ENCODE data around the gene ELOVL3. TPM values are rescaled to one million over a fixed set of nuclear protein-coding genes. Genes with fewer than 3 reads are reported as not detected.

Gene ELOVL3
- total RNA-seq, 1 experiment from 2014 or later, result 1.2 TPM

DNA sequence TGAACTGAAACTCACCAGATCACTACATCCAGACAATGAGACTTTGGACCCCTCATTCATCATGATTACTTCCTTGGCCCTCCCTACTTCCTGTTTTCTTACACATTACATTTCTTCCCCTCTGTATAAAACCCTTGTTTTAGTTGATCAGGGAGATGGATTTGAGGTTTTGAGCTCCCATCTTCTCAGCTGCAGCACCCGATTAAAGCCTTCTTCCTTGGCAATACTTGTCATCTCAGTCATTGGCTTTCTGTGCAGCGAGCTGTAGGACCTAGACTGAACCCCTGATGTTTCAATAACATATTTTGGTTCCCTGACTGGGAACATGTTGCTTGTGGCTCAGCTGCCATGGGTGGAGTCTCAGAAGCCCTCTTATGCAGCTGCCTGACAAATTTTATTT lies 40.8 kb upstream of the ELOVL3 start:
- Histone ChIP-seq H3K4me3 (ENCODE audit: low read depth in 2 of 2, low read length in 2 of 2) (no peak overlapping the region), H3K27me3 (ENCODE audit: control insufficient read depth, insufficient read depth, low read length) (no peaks in the 10 kb centered on the region), H3K4me1 (ENCODE audit: control insufficient read depth, insufficient read depth, low read length) (no peaks in the 10 kb centered on the region), H3K27ac (ENCODE audit: low read length) (no peak overlapping the region), H3K36me3 (ENCODE audit: control insufficient read depth, insufficient read depth, low read length) (no peaks in the 10 kb centered on the region), H3K9me3 (ENCODE audit: control insufficient read depth, insufficient read depth, low read depth, low read length) (no peaks in the 10 kb centered on the region)
- CTCF ChIA-PET, result no interaction called here
- no peak for DNase-seq (ENCODE audit: low read depth, low spot score)
- no TSS peak for BruUV-seq (replicated peaks)
- POLR2A ChIA-PET, result no interaction called here
- in situ Hi-C loops (cut with HindIII; ENCODE audit: low pct_unique_long_range_greater_than_20kb, low sequenced_read_pairs), result no loop called here
- intact Hi-C loops (cut with micrococcal nuclease; ENCODE audit: unreplicated experiment), result no loop called here
- ATAC-seq, result no peak
- no peak for TF ChIP-seq CTCF (IDR thresholded peaks at IDR 0.05)
- TF ChIP-seq SIN3A (IDR thresholded peaks at IDR 0.05; ENCODE audit: borderline replicate concordance, insufficient read depth, low read depth, low read length), result no peak
- no peak for TF ChIP-seq REST (IDR thresholded peaks at IDR 0.05; ENCODE audit: insufficient read depth in 1 of 2, low read depth in 2 of 2, low read length in 1 of 2)
- no peak for TF ChIP-seq POLR2AphosphoS5 (IDR thresholded peaks at IDR 0.05; ENCODE audit: low read depth, low read length)
- no peak for TF ChIP-seq TCF7L2 (IDR thresholded peaks at IDR 0.05; ENCODE audit: low read depth, low read length)

DNA sequence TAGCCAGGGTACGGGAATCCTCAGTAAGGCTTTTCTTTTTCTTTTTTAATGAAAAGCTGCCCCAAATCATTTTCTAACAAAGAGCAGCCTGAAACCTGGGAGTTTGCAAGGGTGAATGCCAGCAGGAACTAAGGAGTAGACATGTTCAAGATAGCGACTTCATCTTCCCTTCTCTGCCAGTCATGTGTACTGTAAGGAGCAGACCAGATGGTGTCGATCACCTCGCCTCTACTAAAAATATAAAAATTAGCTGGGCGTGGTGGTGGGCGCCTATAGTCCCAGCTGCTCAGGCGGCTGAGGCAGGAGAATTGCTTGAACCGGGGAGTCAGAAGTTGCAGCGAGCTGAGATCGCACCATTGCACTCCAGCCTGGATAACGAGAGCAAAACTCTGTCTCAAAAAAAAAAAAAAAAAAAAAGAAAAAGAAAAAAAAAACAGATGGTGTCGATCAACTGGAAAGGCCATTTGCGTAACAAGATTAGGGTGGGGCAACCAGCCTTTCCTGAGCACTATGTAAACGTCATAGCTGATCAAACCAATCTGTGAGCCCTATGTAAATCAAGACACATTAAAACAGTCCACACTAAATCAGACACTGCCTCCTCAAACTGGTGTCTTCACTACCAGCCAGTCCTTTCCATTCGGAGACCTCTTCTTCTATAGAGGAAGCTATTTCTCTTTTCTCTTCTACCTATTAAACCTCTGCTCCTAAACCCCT lies 40.1 kb upstream of the ELOVL3 start:
- intact Hi-C loops (cut with micrococcal nuclease; ENCODE audit: unreplicated experiment), result no loop called here
- POLR2A ChIA-PET, result no interaction called here
- H3K36me3 ChIP-seq (ENCODE audit: control insufficient read depth, insufficient read depth, low read length), result no peaks in the 10 kb centered on the region
- no peaks in the 10 kb centered on the region for H3K9me3 ChIP-seq (ENCODE audit: control insufficient read depth, insufficient read depth, low read depth, low read length)
- H3K27me3 ChIP-seq (ENCODE audit: control insufficient read depth, insufficient read depth, low read length), result no peaks in the 10 kb centered on the region
- ATAC-seq, result no peak
- H3K4me3 ChIP-seq (ENCODE audit: low read depth in 2 of 2, low read length in 2 of 2), result no peak overlapping the region
- H3K4me1 ChIP-seq (ENCODE audit: control insufficient read depth, insufficient read depth, low read length), result no peaks in the 10 kb centered on the region
- TF ChIP-seq REST (IDR thresholded peaks at IDR 0.05; ENCODE audit: insufficient read depth in 1 of 2, low read depth in 2 of 2, low read length in 1 of 2), result no peak
- TF ChIP-seq TCF7L2 (IDR thresholded peaks at IDR 0.05; ENCODE audit: low read depth, low read length), result no peak
- TF ChIP-seq CTCF (IDR thresholded peaks at IDR 0.05), result no peak
- TF ChIP-seq SIN3A (IDR thresholded peaks at IDR 0.05; ENCODE audit: borderline replicate concordance, insufficient read depth, low read depth, low read length), result no peak
- TF ChIP-seq POLR2AphosphoS5 (IDR thresholded peaks at IDR 0.05; ENCODE audit: low read depth, low read length), result no peak
- CTCF ChIA-PET, result no interaction called here
- in situ Hi-C loops (cut with HindIII; ENCODE audit: low pct_unique_long_range_greater_than_20kb, low sequenced_read_pairs), result no loop called here
- H3K27ac ChIP-seq (ENCODE audit: low read length), result no peak overlapping the region
- DNase-seq (ENCODE audit: low read depth, low spot score), result no peak
- BruUV-seq (replicated peaks), result no TSS peak

Measured in Panc1 (cell line).